Vagina (tissue), 2 donors: Measurements from ENCODE around the gene SH3GL3. TPM values are rescaled to one million over a fixed set of nuclear protein-coding genes. Genes with fewer than 3 reads are reported as not detected.

Source experiments
- DNase-seq, 2 donors: peaks; one replicate each; pipeline ENCODE4 v3.0.0-alpha.2; 2017; ENCODE audit errors: extremely low spot score in 2 of 2
- H3K27ac ChIP-seq: fragments of 200-600 bp; sonication (generic); one replicate; pipeline ENCODE4 v1.5.1; 2019
- H3K27me3 ChIP-seq: fragments of 200-600 bp; sonication (generic); one replicate; pipeline ENCODE4 v1.5.1; 2019
- H3K36me3 ChIP-seq, 2 donors: fragments of 200-600 bp; sonication (generic); one replicate each; pipeline ENCODE4 v1.5.1; 2017 to 2019
- H3K4me1 ChIP-seq: fragments of 200-600 bp; sonication (generic); one replicate; pipeline ENCODE4 v1.5.1; 2019
- H3K4me3 ChIP-seq, 2 donors: fragments of 200-600 bp; sonication (generic); 1 replicate in 1 of 2; 2 replicates in 1 of 2; pipeline ENCODE4 v1.5.1; 2016 to 2019
- H3K9me3 ChIP-seq: fragments of 200-600 bp; sonication (generic); one replicate; pipeline ENCODE4 v1.5.1; 2019
- CTCF ChIP-seq, 3 experiments: fragments of 450-650 bp in 2 of 3; fragments of 200-600 bp in 1 of 3; sonication (generic) in 1 of 3; IDR thresholded peaks; one replicate each; pipeline ENCODE4 v1.5.1; 2017 to 2019; ENCODE audit warnings: antibody characterized with exemption in 3 of 3, mild to moderate bottlenecking in 2 of 3, moderate library complexity in 2 of 3
- POLR2A ChIP-seq, 2 donors: fragments of 450-650 bp; IDR thresholded peaks; one replicate each; pipeline ENCODE4 v1.6.1; 2017; ENCODE audit warnings: antibody characterized with exemption in 2 of 2, mild to moderate bottlenecking in 2 of 2, moderate library complexity in 2 of 2
- POLR2AphosphoS5 ChIP-seq, 2 donors: sonication (generic); formaldehyde crosslinking; IDR thresholded peaks; one replicate each; pipeline ENCODE4 v1.9.0; 2017; ENCODE audit warnings: antibody characterized with exemption in 2 of 2, mild to moderate bottlenecking in 2 of 2, low read depth in 1 of 2; ENCODE audit not compliant: insufficient read depth in 1 of 2
- intact Hi-C: fragments of 100-400 bp; cut with DNase I; formaldehyde crosslinking; loops from one replicate; pipeline ENCODE4 v1.15.1; 2023
- total RNA-seq: library from RNA; depleted of rRNA; stranded (reverse); fragments of >200 nt; gene quantifications from one replicate; pipeline ENCODE4 v1.2.3, GENCODE V29; 2016

The SH3GL3 gene
- total RNA-seq, 1 donor from 2014 or later: 3.9 TPM

DNA sequence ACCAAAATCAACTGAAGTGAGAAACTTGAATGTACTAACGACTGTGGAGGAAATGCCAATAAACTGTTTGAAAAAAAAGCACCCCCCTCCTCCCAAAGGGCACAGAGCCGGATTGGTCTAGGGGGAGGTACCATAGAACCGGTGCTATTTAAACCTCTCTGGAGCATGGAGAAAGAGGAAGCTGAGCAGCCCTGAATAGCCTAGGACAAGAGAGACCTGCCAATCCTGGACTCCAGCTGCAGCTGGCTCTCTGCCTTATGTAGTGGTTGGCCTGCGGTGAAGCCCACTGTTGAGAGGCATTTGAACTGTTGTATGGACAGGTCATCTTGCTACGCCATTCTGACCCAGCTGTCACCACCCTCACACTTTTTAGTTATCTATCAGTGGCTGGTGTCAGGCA, 1.5 kb upstream of the SH3GL3 start:
- no peaks in the 10 kb centered on the region for H3K9me3 ChIP-seq
- DNase-seq: no peak
- intact Hi-C loops: loop anchor here (10.0 kb wide), 1 partner anchor 109 kb away; no protein-coding TSS in a partner anchor
- H3K27me3 ChIP-seq: no peaks in the 10 kb centered on the region
- H3K4me1 ChIP-seq: peaks cover 8% of the 10 kb centered on the region
- no peak overlapping the region for H3K27ac ChIP-seq
- no peak overlapping the region for H3K4me3 ChIP-seq
- no peaks in the 10 kb centered on the region for H3K36me3 ChIP-seq
- TF ChIP-seq POLR2A (IDR thresholded peaks at IDR 0.05): no peak
- TF ChIP-seq POLR2AphosphoS5 (IDR thresholded peaks at IDR 0.05; ENCODE audit: insufficient read depth in 1 of 2, low read depth in 1 of 2): no peak
- TF ChIP-seq CTCF (IDR thresholded peaks at IDR 0.05): no peak

GRCh38 chr15:83446417-83446816, 724 bp upstream of the SH3GL3 start:
- Histone ChIP-seq H3K27ac (no peak overlapping the region), H3K4me1 (peaks cover 8% of the 10 kb centered on the region), H3K9me3 (no peaks in the 10 kb centered on the region), H3K36me3 (no peaks in the 10 kb centered on the region), H3K27me3 (no peaks in the 10 kb centered on the region), H3K4me3 (peak overlapping the region in 1 of 2 donors; percentile 54)
- no peak for DNase-seq
- TF ChIP-seq CTCF (IDR thresholded peaks at IDR 0.05) (no peak), POLR2AphosphoS5 (IDR thresholded peaks at IDR 0.05; ENCODE audit: insufficient read depth in 1 of 2, low read depth in 1 of 2) (no peak), POLR2A (IDR thresholded peaks at IDR 0.05) (no peak)
- intact Hi-C loops: loop anchor here (10.0 kb wide), 1 partner anchor 108 kb away; no protein-coding TSS in a partner anchor

GRCh38 chr15:83449250-83449671, 2.1 kb downstream of the SH3GL3 start:
- no peak for TF ChIP-seq CTCF (IDR thresholded peaks at IDR 0.05)
- no peak for TF ChIP-seq POLR2A (IDR thresholded peaks at IDR 0.05)
- no peak for TF ChIP-seq POLR2AphosphoS5 (IDR thresholded peaks at IDR 0.05; ENCODE audit: insufficient read depth in 1 of 2, low read depth in 1 of 2)
- Histone ChIP-seq H3K36me3 (no peaks in the 10 kb centered on the region), H3K4me3 (no peak overlapping the region), H3K9me3 (no peaks in the 10 kb centered on the region), H3K27ac (no peak overlapping the region), H3K4me1 (peaks cover 8% of the 10 kb centered on the region), H3K27me3 (no peaks in the 10 kb centered on the region)
- no peak for DNase-seq
- intact Hi-C loops: loop anchor here (10.0 kb wide), 1 partner anchor 106 kb away; no protein-coding TSS in a partner anchor

GRCh38 chr15:83449937-83450506, 2.9 kb downstream of the SH3GL3 start:
- H3K36me3 ChIP-seq: no peaks in the 10 kb centered on the region
- H3K9me3 ChIP-seq: no peaks in the 10 kb centered on the region
- DNase-seq: no peak
- H3K4me3 ChIP-seq: no peak overlapping the region
- peaks cover 8% of the 10 kb centered on the region for H3K4me1 ChIP-seq
- H3K27me3 ChIP-seq: no peaks in the 10 kb centered on the region
- intact Hi-C loops: loop anchor here (10.0 kb wide), 1 partner anchor 105 kb away; no protein-coding TSS in a partner anchor
- no peak overlapping the region for H3K27ac ChIP-seq
- TF ChIP-seq POLR2AphosphoS5 (IDR thresholded peaks at IDR 0.05; ENCODE audit: insufficient read depth in 1 of 2, low read depth in 1 of 2) (no peak), CTCF (IDR thresholded peaks at IDR 0.05) (no peak), POLR2A (IDR thresholded peaks at IDR 0.05) (no peak)

- no peaks in the 10 kb centered on the region for H3K27me3 ChIP-seq
- no peaks in the 10 kb centered on the region for H3K4me1 ChIP-seq
- no peak overlapping the region for H3K4me3 ChIP-seq
- TF ChIP-seq CTCF (IDR thresholded peaks at IDR 0.05): no peak
- TF ChIP-seq POLR2AphosphoS5 (IDR thresholded peaks at IDR 0.05; ENCODE audit: insufficient read depth in 1 of 2, low read depth in 1 of 2): no peak
- no peak for TF ChIP-seq POLR2A (IDR thresholded peaks at IDR 0.05)
- no peaks in the 10 kb centered on the region for H3K9me3 ChIP-seq
- no peaks in the 10 kb centered on the region for H3K36me3 ChIP-seq
- no peak for DNase-seq
- intact Hi-C loops: no loop called here
- no peak overlapping the region for H3K27ac ChIP-seq
These were observed 10.0 kb downstream of the SH3GL3 start for GRCh38 chr15:83457149-83457548.
